Epithelial cell of prostate (primary cell): Measurements from ENCODE around the gene GRK4.
"Not testable (repeated sequence)": the region's sequence is repeated elsewhere in the genome, so short reads cannot be mapped to it uniquely, and the experiment has no call there.

ENCODE experiments used
- DNase-seq: peaks from one replicate; pipeline ENCODE4 v3.0.0-alpha.2; 2011; ENCODE audit warnings: low read depth, low spot score
- H3K27ac ChIP-seq: fragments of 450-650 bp; 2 replicates; pipeline ENCODE4 v1.5.1; 2017; ENCODE audit warnings: mild to moderate bottlenecking

Gene GRK4

DNA sequence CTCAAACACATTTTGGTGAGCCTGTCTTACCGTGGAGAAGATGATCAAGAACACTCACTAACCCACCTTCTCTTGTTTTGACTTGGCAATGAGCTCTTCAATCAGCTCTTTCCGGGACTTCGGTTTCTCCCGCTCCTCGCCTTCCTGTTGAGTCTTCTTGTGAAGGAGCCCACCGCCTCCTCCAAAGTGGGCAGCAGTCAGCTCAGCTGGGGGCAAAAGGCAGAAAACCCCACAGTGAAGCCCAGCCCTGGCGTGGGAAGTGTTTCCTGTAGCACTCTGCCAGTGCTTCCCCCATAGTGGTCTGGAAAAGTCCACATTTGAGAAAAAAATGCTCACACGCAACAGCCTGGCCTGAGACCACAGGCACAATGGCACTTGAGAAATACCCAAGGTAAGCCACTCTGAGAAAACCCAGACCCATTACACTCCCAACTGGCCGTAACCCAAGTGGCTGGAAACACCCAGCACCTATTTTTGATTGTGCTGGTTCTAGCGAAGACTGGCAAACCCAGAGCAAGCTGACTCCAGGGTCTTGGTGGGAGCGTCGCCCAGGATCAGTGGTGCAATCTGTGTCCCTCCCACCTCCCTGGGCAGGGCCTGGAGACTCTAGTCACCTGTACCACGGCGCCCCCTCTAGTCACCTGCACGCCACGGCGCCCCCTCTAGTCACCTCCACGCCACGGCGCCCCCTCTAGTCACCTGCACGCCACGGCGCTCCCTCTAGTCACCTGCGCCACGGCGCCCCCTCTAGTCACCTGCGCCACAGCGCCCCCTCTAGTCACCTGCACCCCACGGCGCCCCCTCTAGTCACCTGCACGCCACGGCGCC is 8.8 kb upstream of the GRK4 start:
- no peak for DNase-seq
- no peak overlapping the region for H3K27ac ChIP-seq

- not testable (repeated sequence) for DNase-seq, H3K27ac ChIP-seq
Measured at GRCh38 chr4:2955186-2956044, 8.0 kb upstream of the GRK4 start.

DNA sequence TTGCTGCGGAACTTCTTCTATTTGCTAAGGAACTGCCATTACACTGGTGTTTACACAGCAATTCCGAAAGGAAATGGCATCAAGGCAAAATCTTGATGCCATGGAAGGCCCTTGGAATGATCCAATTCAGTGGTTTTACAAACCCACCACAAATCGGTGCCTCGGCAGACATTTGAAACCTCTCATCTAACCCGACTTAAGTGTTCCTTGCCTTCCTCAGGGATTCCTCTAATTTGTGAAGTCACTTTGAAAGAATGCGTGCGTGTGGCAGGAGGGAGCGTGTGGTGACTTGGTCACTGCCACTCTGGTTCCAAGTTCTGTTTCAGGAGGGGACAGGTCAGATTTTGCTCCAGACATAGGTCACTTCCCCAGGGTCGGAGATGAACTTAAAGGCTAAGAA is 4.9 kb upstream of the GRK4 start:
- no peak overlapping the region for H3K27ac ChIP-seq
- DNase-seq: no peak

GRCh38 chr4:2960450-2960849 is 2.9 kb upstream of the GRK4 start:
- H3K27ac ChIP-seq, DNase-seq: not testable (repeated sequence)

GRCh38 chr4:2961421-2961810 is 2.0 kb upstream of the GRK4 start:
- H3K27ac ChIP-seq: no peak overlapping the region
- DNase-seq: no peak

DNA sequence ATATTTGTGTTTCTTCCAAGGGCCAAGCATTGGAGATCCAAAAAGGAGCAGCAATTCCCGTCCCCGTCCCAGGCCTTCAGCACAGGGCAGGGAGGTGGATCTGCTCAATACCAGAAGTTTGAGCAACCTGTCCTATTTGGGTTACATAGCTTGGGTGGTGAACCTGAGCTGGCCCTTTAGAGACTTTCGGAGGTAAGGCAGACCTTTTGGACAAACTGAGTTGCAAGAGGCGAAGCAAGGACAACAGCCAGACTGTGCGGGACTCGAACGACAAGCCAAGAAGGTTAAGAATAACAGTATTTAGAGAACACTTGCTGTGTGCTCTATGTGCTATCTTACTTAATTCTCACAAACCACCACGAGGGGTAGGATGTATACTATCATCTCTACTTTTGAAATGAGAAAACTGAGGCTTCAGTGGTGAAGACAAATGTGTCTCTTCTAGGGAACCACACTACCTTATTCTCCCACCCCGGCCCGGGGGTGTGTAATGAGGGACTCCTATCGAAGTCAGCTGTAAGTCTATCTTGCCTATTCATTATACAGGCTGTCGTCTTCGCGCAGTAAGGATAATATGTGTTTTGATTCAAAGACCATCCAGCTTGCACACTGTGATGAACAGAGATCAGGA is 1.4 kb upstream of the GRK4 start:
- H3K27ac ChIP-seq: peak overlapping the region; percentile 67
- DNase-seq: no peak

DNA sequence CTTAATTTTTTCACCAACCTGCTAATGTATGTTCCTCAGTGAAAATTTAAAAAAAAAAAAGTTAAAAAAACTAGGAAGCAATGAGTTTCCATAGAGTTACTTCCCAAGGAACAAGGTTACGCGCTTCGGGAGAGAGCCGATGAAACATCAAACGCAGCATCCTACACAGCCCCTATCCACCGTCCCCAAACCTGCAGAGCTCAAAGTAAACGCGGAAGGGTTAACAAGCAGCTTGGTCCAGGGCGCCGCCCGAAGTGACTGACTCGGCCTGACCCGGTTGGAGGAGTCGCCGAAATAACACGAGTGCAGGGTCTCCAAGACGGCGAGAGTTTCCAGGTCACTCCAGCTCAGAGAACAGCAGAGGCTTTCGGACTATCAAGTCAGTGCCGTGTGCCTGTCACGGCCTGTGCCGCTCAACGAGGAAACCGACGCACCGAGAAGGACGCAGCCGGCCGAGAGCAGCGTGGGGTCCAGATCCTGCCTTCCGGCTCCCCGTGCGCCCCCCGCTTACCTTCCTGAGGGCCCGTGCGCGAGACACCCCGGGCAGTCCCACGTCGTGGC is 677 bp upstream of the GRK4 start:
- no peak for DNase-seq
- peak overlapping the region; percentile 67 for H3K27ac ChIP-seq

GRCh38 chr4:2963966-2964471 is 648 bp downstream of the GRK4 start:
- no peak overlapping the region for H3K27ac ChIP-seq
- DNase-seq: no peak

GRCh38 chr4:2964706-2965258 is 1.4 kb downstream of the GRK4 start:
- H3K27ac ChIP-seq: no peak overlapping the region
- no peak for DNase-seq

DNA sequence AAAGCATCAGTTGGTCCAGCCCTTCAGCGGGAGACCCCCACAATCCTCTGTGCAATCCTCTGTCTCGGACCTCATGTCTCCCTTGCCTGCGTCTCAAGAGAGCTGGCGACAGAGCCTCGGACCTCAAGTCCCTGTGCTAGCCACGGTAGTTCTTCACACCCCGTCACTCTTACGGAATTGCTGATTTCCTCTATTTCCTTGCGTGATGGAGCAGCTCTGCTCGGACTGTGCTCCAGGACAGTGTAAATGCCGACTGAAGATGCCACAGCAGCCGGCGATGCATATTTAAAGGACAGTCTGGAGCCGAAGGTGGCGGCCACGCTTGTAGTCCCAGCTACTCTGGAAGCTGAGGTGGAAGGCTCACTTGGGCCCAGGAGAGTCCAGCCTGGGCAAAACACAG is 1.9 kb downstream of the GRK4 start:
- H3K27ac ChIP-seq: no peak overlapping the region
- DNase-seq: no peak

GRCh38 chr4:2968381-2968780 is 5.0 kb downstream of the GRK4 start:
- DNase-seq: no peak
- H3K27ac ChIP-seq: no peak overlapping the region

- no peak for DNase-seq
Measured at GRCh38 chr4:2971275-2971674, 7.9 kb downstream of the GRK4 start.

DNA sequence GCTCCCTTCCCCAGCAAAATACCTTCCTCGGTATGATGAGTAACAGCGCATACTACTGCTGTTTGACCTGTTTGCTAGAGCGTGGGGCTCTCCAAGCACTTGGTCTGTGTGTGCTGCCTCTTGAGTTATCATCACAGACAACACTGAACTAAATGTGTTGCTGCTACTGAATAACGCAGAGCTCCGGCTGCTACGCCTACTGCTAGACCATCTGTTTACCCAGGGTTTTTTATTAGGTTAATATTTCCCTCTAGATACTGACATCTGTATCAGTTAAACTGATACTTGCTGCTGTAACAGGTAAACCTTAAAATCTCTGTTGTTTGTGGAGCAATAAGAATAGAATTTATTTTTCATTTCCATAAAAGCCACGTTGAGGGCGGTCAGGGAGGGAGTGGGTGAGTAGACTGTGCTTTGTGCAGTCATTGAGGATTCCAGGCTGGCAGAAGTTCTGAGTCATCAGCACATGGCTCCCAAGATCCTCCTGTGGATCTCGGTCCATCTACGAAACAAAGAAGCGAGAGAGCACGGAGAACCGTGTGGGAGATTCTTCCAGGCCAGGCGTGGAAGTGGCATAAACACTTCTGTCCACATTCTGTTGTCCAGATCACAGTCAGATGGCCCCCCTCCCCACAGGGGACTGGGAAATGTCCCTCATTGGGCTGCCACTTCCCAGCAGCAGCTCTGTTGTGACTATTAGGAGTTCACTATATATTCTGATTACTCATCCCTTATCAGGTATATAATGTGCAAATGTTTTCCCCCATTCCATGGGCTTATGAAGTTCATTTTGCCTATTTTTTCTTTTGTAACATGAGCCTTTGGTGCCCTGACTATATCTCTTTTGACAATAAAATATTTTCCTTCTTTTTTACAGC is 14.1 kb downstream of the GRK4 start:
- DNase-seq: no peak
- no peak overlapping the region for H3K27ac ChIP-seq

More at GRCh38 chr4:2971275-2971674, 7.9 kb downstream of the GRK4 start:
- no peak overlapping the region for H3K27ac ChIP-seq

GRCh38 chr4:2981256-2981819 is 18.0 kb downstream of the GRK4 start:
- H3K27ac ChIP-seq: no peak overlapping the region

DNA sequence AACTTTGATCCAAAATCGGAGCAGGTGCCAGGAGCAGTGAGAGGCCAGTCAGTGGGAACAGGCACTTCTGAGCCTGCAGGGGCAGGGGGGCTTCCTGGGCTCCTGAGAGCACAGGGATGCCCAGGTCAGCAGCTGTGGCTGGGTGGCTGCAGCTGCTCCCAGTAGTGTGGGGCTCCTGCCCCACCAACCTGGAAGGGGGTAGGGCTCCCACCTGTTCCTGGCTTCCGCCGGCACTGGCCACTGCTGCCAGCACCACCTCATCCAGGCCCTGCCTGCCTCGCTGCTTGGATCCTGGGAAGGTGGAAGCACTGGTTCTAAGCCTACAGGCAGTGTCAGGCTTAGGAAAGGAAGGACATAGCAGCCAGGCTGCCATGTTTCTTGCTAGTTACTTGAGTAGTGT is 18.6 kb downstream of the GRK4 start:
- no peak overlapping the region for H3K27ac ChIP-seq
- DNase-seq: no peak

More at GRCh38 chr4:2981256-2981819, 18.0 kb downstream of the GRK4 start:
- DNase-seq: no peak

DNA sequence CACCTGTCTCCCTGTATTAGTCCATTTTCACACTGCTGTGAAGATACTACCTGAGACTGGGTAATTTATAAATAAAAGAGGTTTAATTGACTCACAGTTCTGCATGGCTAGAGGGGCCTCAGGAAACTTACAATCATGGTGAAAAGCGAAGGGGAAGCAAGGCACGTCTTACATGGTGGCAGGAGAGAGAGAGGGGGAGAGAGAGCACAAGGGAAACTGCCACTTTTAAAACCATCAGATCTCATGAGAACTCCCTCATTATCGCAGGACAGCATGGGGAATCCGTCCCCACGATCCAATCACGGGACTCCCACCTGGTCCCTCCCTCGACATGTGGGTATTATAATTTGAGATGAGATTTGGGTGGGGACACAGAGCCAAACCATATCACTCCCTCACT is 20.3 kb downstream of the GRK4 start:
- not testable (repeated sequence) for H3K27ac ChIP-seq, DNase-seq

DNA sequence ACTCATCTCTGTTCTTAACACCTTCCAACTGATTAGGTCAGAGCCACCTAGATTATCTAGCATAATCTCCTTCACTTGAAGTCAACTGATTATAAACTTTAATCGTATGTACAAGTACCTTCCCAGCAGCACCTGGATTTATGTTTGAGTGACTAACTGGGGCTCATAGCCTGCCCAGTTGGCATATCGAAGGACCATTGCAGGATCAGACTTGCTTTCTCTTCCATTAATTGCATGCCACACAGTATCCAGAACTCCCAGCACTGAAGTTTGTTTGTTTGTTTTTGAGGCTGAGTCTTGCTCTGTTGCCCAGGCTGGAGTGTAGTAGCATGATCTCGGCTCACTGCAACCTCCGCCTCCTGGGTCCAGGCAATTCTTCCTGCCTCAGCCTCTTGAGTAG is 27.9 kb downstream of the GRK4 start:
- no peak overlapping the region for H3K27ac ChIP-seq
- DNase-seq: no peak

DNA sequence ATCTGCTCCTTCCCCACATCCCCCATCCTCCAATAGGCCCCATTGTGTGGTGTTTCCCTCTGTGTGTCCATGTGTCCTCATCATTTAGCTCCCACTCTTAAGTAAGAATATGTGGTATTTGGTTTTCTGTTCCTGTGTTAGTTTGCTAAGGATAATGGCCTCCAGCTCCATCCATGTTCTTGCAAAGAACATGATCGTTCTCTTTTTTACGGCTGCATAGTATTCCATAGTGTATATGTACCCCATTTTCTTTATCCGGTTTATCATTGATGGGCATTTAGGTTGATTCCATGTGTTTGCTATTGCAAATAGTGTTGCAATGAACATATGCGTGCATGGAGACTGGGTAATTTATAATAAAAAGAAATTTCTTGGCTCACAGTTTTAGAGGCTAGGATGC is 31.5 kb downstream of the GRK4 start:
- no peak for DNase-seq

More for the DNA sequence above, 31.5 kb downstream of the GRK4 start:
- no peak overlapping the region for H3K27ac ChIP-seq
